Measurements from ENCODE around the gene RBPJL.
A peak's percentile ranks its signal among the peaks of the same experiment; 100 is the strongest.

The RBPJL gene

GRCh38 chr20:45292343-45292742 lies 14.3 kb upstream of the RBPJL start:
- no peak overlapping the region for H3K9ac ChIP-seq (ENCODE audit: low read depth in 1 of 2, low read length in 2 of 2)
- no peaks in the 10 kb centered on the region for H3K36me3 ChIP-seq (ENCODE audit: control insufficient read depth in 1 of 2, insufficient read depth in 2 of 2, low read length in 2 of 2)
- H3K27me3 ChIP-seq (ENCODE audit: control insufficient read depth in 1 of 2, insufficient read depth in 2 of 2, low read length in 2 of 2) = peaks cover 10 to 18% of the 10 kb centered on the region in 2 donors
- H3K27ac ChIP-seq (ENCODE audit: low read depth, low read length) = no peak overlapping the region
- H3K4me1 ChIP-seq (ENCODE audit: control insufficient read depth in 1 of 2, insufficient read depth in 2 of 2, low read length in 2 of 2) = peaks cover 4 to 8% of the 10 kb centered on the region in 2 donors
- no peaks in the 10 kb centered on the region for H3K9me3 ChIP-seq (ENCODE audit: control insufficient read depth in 1 of 2, low read length in 2 of 2)
- no peak overlapping the region for H3K4me3 ChIP-seq (ENCODE audit: low read depth in 1 of 2, low read length in 2 of 2)

GRCh38 chr20:45293041-45294002 lies 13.3 kb upstream of the RBPJL start:
- Histone ChIP-seq H3K36me3 (ENCODE audit: control insufficient read depth in 1 of 2, insufficient read depth in 2 of 2, low read length in 2 of 2) (no peaks in the 10 kb centered on the region), H3K27ac (ENCODE audit: low read depth, low read length) (no peak overlapping the region), H3K4me1 (ENCODE audit: control insufficient read depth in 1 of 2, insufficient read depth in 2 of 2, low read length in 2 of 2) (peaks cover 4 to 8% of the 10 kb centered on the region in 2 donors), H3K4me3 (ENCODE audit: low read depth in 1 of 2, low read length in 2 of 2) (peak overlapping the region; percentile 71), H3K9me3 (ENCODE audit: control insufficient read depth in 1 of 2, low read length in 2 of 2) (no peaks in the 10 kb centered on the region), H3K9ac (ENCODE audit: low read depth in 1 of 2, low read length in 2 of 2) (peak overlapping the region in 1 of 2 donors; percentile 70), H3K27me3 (ENCODE audit: control insufficient read depth in 1 of 2, insufficient read depth in 2 of 2, low read length in 2 of 2) (peaks cover 14 to 18% of the 10 kb centered on the region in 2 donors)

- peak overlapping the region in 1 of 2 donors; percentile 71 for H3K4me3 ChIP-seq (ENCODE audit: low read depth in 1 of 2, low read length in 2 of 2)
- H3K27ac ChIP-seq (ENCODE audit: low read depth, low read length) = no peak overlapping the region
- peaks cover 15 to 18% of the 10 kb centered on the region in 2 donors for H3K27me3 ChIP-seq (ENCODE audit: control insufficient read depth in 1 of 2, insufficient read depth in 2 of 2, low read length in 2 of 2)
These were observed 12.7 kb upstream of the RBPJL start for GRCh38 chr20:45294003-45294368.

GRCh38 chr20:45294659-45295058 lies 12.0 kb upstream of the RBPJL start:
- no peak overlapping the region for H3K4me3 ChIP-seq (ENCODE audit: low read depth in 1 of 2, low read length in 2 of 2)
- H3K36me3 ChIP-seq (ENCODE audit: control insufficient read depth in 1 of 2, insufficient read depth in 2 of 2, low read length in 2 of 2) = no peaks in the 10 kb centered on the region
- H3K9me3 ChIP-seq (ENCODE audit: control insufficient read depth in 1 of 2, low read length in 2 of 2) = no peaks in the 10 kb centered on the region
- peaks cover 4 to 8% of the 10 kb centered on the region in 2 donors for H3K4me1 ChIP-seq (ENCODE audit: control insufficient read depth in 1 of 2, insufficient read depth in 2 of 2, low read length in 2 of 2)
- no peak overlapping the region for H3K27ac ChIP-seq (ENCODE audit: low read depth, low read length)
- no peak overlapping the region for H3K9ac ChIP-seq (ENCODE audit: low read depth in 1 of 2, low read length in 2 of 2)
- H3K27me3 ChIP-seq (ENCODE audit: control insufficient read depth in 1 of 2, insufficient read depth in 2 of 2, low read length in 2 of 2) = peaks cover 15 to 18% of the 10 kb centered on the region in 2 donors

More at GRCh38 chr20:45294003-45294368, 12.7 kb upstream of the RBPJL start:
- peaks cover 4 to 8% of the 10 kb centered on the region in 2 donors for H3K4me1 ChIP-seq (ENCODE audit: control insufficient read depth in 1 of 2, insufficient read depth in 2 of 2, low read length in 2 of 2)
- no peak overlapping the region for H3K9ac ChIP-seq (ENCODE audit: low read depth in 1 of 2, low read length in 2 of 2)
- H3K36me3 ChIP-seq (ENCODE audit: control insufficient read depth in 1 of 2, insufficient read depth in 2 of 2, low read length in 2 of 2) = no peaks in the 10 kb centered on the region
- no peaks in the 10 kb centered on the region for H3K9me3 ChIP-seq (ENCODE audit: control insufficient read depth in 1 of 2, low read length in 2 of 2)

GRCh38 chr20:45297786-45298497 lies 8.7 kb upstream of the RBPJL start:
- H3K36me3 ChIP-seq (ENCODE audit: control insufficient read depth in 1 of 2, insufficient read depth in 2 of 2, low read length in 2 of 2) = no peaks in the 10 kb centered on the region
- H3K27ac ChIP-seq (ENCODE audit: low read depth, low read length) = no peak overlapping the region
- no peak overlapping the region for H3K4me3 ChIP-seq (ENCODE audit: low read depth in 1 of 2, low read length in 2 of 2)
- peaks cover 3 to 7% of the 10 kb centered on the region in 2 donors for H3K4me1 ChIP-seq (ENCODE audit: control insufficient read depth in 1 of 2, insufficient read depth in 2 of 2, low read length in 2 of 2)
- H3K9me3 ChIP-seq (ENCODE audit: control insufficient read depth in 1 of 2, low read length in 2 of 2) = no peaks in the 10 kb centered on the region
- H3K9ac ChIP-seq (ENCODE audit: low read depth in 1 of 2, low read length in 2 of 2) = no peak overlapping the region
- peaks cover 9 to 15% of the 10 kb centered on the region in 2 donors for H3K27me3 ChIP-seq (ENCODE audit: control insufficient read depth in 1 of 2, insufficient read depth in 2 of 2, low read length in 2 of 2)

GRCh38 chr20:45299786-45300185 lies 6.9 kb upstream of the RBPJL start:
- no peaks in the 10 kb centered on the region for H3K36me3 ChIP-seq (ENCODE audit: control insufficient read depth in 1 of 2, insufficient read depth in 2 of 2, low read length in 2 of 2)
- peaks cover 17 to 20% of the 10 kb centered on the region in 2 donors for H3K27me3 ChIP-seq (ENCODE audit: control insufficient read depth in 1 of 2, insufficient read depth in 2 of 2, low read length in 2 of 2)
- no peak overlapping the region for H3K9ac ChIP-seq (ENCODE audit: low read depth in 1 of 2, low read length in 2 of 2)
- H3K4me3 ChIP-seq (ENCODE audit: low read depth in 1 of 2, low read length in 2 of 2) = no peak overlapping the region
- no peaks in the 10 kb centered on the region for H3K9me3 ChIP-seq (ENCODE audit: control insufficient read depth in 1 of 2, low read length in 2 of 2)
- H3K27ac ChIP-seq (ENCODE audit: low read depth, low read length) = no peak overlapping the region
- H3K4me1 ChIP-seq (ENCODE audit: control insufficient read depth in 1 of 2, insufficient read depth in 2 of 2, low read length in 2 of 2) = no peaks in the 10 kb centered on the region

- Histone ChIP-seq H3K9me3 (ENCODE audit: control insufficient read depth in 1 of 2, low read length in 2 of 2) (no peaks in the 10 kb centered on the region), H3K9ac (ENCODE audit: low read depth in 1 of 2, low read length in 2 of 2) (no peak overlapping the region), H3K4me1 (ENCODE audit: control insufficient read depth in 1 of 2, insufficient read depth in 2 of 2, low read length in 2 of 2) (no peaks in the 10 kb centered on the region), H3K27ac (ENCODE audit: low read depth, low read length) (no peak overlapping the region), H3K36me3 (ENCODE audit: control insufficient read depth in 1 of 2, insufficient read depth in 2 of 2, low read length in 2 of 2) (no peaks in the 10 kb centered on the region), H3K4me3 (ENCODE audit: low read depth in 1 of 2, low read length in 2 of 2) (no peak overlapping the region), H3K27me3 (ENCODE audit: control insufficient read depth in 1 of 2, insufficient read depth in 2 of 2, low read length in 2 of 2) (peaks cover 19 to 21% of the 10 kb centered on the region in 2 donors)
These were observed 5.7 kb upstream of the RBPJL start for GRCh38 chr20:45300961-45301360.

GRCh38 chr20:45301824-45302271 lies 4.8 kb upstream of the RBPJL start:
- H3K27me3 ChIP-seq (ENCODE audit: control insufficient read depth in 1 of 2, insufficient read depth in 2 of 2, low read length in 2 of 2) = peaks cover 25% of the 10 kb centered on the region in 2 donors
- no peaks in the 10 kb centered on the region for H3K9me3 ChIP-seq (ENCODE audit: control insufficient read depth in 1 of 2, low read length in 2 of 2)
- H3K4me1 ChIP-seq (ENCODE audit: control insufficient read depth in 1 of 2, insufficient read depth in 2 of 2, low read length in 2 of 2) = peaks cover 0 to 4% of the 10 kb centered on the region in 2 donors
- no peak overlapping the region for H3K27ac ChIP-seq (ENCODE audit: low read depth, low read length)
- no peak overlapping the region for H3K4me3 ChIP-seq (ENCODE audit: low read depth in 1 of 2, low read length in 2 of 2)
- H3K36me3 ChIP-seq (ENCODE audit: control insufficient read depth in 1 of 2, insufficient read depth in 2 of 2, low read length in 2 of 2) = no peaks in the 10 kb centered on the region
- no peak overlapping the region for H3K9ac ChIP-seq (ENCODE audit: low read depth in 1 of 2, low read length in 2 of 2)

GRCh38 chr20:45303586-45304463 lies 2.8 kb upstream of the RBPJL start:
- peaks cover 0 to 4% of the 10 kb centered on the region in 2 donors for H3K4me1 ChIP-seq (ENCODE audit: control insufficient read depth in 1 of 2, insufficient read depth in 2 of 2, low read length in 2 of 2)
- H3K4me3 ChIP-seq (ENCODE audit: low read depth in 1 of 2, low read length in 2 of 2) = no peak overlapping the region
- H3K36me3 ChIP-seq (ENCODE audit: control insufficient read depth in 1 of 2, insufficient read depth in 2 of 2, low read length in 2 of 2) = no peaks in the 10 kb centered on the region
- H3K27me3 ChIP-seq (ENCODE audit: control insufficient read depth in 1 of 2, insufficient read depth in 2 of 2, low read length in 2 of 2) = peaks cover 29 to 35% of the 10 kb centered on the region in 2 donors
- no peak overlapping the region for H3K9ac ChIP-seq (ENCODE audit: low read depth in 1 of 2, low read length in 2 of 2)
- no peaks in the 10 kb centered on the region for H3K9me3 ChIP-seq (ENCODE audit: control insufficient read depth in 1 of 2, low read length in 2 of 2)
- H3K27ac ChIP-seq (ENCODE audit: low read depth, low read length) = no peak overlapping the region

Measured in duodenal mucosa (tissue), 2 donors.